GM19025 (cell line): ENCODE data around the gene SCCPDH.
"Not testable (repeated sequence)": the region's sequence is repeated elsewhere in the genome, so short reads cannot be mapped to it uniquely, and the experiment has no call there.

Experiments
- ATAC-seq: cut with Tn5 transposase; IDR thresholded peaks from one replicate; pipeline ENCODE4 v1.9.1; 2021; ENCODE audit warnings: mild to moderate bottlenecking, low read depth, moderate library complexity; ENCODE audit not compliant: unreplicated experiment

The SCCPDH gene

DNA sequence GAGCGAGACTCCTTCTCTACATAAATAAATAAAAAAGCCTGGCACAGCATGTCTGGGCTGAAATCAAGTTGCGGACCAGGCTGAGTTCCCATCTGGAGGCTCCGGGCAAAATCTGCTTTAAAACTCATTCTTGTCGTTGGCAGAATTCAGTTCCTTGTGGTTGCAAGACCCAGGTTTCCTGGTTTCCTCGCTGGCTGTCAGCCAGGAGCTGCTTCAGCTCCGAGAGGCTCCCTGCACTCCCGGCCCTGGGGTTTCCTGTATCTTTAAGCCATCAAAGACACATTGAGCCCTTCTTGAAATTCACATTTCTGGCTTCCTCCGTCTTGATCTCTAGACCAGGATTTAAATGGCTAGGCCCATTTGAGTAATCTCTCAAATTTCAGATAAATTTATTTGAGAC lies 20.6 kb upstream of the SCCPDH start:
- ATAC-seq: no peak

DNA sequence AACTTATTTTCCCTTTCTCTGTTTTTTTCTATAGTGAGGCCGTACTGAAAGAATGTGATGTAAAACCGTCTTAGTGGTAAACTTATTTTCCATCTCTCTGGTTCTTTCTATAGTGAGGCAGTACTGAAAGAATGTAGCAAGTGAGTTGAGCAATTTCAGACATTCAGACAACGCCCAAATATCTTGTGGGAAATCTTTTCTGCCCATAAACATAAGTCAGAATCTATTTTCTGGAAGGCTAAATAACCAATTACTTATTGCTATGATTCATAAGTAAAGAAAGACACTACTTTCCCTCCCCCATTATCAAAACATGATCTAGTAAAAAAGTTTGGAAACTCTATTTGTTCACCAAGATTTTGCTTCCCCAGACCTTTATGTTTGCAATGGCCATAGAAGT lies 18.8 kb upstream of the SCCPDH start:
- ATAC-seq: no peak

DNA sequence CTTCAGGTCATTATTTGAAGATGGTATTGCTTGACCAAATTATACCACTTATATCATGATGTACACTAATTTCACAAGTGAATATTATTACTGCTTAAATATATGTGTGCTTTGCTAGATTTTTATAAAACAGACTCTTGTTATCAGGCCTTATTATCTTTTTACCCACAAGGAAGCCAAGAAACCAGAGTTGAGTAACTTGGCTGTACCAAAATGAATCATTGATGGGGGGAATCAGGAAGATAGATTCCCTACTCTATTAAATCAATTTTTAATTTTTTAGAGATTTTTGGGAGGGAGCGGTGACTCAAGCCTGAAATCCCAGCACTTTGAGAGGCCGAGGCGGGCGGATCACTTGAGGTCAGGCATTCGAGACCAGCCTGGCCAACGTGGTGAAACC lies 16.0 kb upstream of the SCCPDH start:
- ATAC-seq: no peak

DNA sequence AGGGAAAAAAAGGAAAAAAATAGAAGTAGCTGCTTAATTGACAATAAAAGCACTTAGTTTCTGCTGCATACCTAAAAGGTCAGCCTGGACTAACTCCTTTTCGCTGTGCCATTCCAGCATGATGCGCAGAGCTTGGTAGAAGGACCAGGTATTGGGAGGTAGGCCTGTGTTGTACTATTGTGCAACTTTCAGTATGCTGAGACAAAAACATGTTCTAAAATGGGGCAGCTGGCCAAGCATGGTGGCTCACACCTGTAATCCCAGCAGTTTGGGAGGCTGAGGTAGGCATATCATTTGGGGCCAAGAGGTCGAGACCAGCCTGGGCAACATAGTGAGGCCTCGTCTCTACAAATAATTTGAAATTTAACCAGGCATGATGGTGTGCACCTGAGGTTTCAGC lies 15.0 kb upstream of the SCCPDH start:
- ATAC-seq: no peak

DNA sequence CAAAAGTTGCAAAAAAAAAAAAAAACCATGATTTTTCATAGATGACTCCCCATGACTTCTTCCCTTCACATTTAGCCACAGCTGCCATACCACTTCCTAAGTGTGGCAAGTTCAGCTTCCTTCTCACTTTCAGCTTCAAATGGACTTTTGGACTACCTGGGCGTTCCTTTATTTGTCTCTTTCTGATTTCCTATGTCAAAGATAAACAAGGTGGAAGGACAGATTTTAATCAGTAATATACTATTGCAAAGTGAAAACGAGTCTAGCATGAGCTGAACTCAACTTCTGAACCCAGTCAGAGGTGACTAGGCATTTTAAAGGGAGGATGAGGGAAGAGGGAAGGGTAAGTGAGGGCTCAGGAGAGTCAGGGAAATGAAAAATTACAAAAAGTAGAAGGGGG lies 14.4 kb upstream of the SCCPDH start:
- no peak for ATAC-seq

DNA sequence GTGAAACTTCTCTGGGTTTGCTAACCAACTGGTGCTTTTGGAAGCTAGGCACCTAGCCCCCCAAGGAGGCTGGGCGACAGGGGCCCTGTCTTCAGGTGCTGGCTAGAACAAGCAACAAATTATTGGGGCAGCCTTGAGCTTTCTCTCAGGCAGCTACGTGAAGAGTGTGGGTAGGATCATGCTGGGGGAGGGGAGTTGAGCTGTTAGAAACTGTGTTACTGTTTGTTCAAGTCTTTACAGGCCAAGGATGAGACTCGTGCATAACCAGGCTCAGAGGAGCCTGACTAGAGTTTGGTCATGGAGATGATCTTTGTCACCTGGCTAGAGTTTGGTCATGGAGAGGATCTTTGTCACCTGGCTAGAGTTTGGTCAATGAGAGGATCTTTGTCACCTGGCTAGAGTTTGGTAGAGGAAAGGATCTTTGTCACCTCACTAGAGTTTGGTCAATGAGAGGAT lies 12.6 kb upstream of the SCCPDH start:
- no peak for ATAC-seq

DNA sequence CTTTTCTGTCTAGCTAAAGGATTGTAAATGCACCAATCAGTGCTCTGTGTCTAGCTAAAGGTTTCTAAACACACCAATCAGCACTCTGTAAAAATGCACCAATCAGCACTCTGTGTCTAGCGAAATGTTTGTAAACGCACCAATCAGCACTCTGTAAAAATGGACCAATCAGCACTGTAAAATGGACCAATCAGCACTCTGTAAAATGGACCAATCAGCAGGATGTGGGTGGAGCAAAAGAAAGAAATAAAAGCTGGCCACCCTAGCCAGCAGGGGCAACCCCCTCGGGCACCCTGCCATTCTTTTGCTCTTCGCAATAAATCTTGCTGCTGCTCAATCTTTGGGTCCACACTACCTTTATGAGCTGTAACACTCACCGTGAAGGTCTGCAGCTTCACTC lies 11.8 kb upstream of the SCCPDH start:
- ATAC-seq: not testable (repeated sequence)

DNA sequence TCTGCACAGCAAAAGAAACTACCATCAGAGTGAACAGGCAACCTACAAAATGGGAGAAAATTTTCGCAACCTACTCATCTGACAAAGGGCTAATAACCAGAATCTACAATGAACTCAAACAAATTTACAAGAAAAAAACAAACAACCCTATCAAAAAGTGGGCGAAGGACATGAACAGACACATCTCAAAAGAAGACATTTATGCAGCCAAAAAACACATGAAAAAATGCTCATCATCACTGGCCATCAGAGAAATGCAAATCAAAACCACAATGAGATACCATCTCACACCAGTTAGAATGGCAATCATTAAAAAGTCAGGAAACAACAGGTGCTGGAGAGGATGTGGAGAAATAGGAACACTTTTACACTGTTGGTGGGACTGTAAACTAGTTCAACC lies 4.8 kb upstream of the SCCPDH start:
- not testable (repeated sequence) for ATAC-seq

DNA sequence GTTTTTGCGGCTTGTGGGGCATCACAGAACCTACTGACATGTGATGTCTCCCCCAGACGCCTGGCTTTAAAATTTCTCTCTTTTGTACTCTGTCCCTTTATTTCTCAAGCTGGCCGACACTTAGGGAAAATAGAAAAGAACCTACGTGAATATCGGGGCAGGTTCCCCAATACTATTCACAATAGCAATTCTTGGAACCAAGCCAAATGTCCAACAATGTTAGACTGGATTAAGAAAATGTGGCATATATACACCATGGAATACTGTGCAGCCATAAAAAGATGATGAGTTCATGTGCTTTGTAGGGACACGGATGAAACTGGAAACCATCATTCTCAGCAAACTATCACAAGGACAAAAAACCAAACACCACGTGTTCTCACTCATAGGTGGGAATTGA lies 3.4 kb upstream of the SCCPDH start:
- not testable (repeated sequence) for ATAC-seq

DNA sequence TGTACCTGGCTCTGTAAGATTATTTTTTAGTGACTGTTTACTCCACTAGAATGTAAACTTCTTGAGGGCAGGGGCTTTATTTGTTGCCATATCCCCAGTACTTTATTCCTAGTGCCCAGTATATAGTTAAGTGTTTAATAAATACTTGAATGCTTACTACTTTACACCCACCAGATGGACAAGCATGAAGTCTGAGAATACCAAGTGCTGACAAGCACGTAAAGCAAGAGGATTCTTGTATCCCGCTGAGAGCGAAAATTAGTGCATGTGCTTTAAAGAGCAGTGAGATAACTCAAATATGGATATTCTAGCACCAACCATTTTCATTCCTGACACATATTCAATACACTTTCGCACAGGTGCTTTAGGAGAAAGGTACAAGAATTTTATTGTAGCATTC lies 1.5 kb upstream of the SCCPDH start:
- no peak for ATAC-seq

DNA sequence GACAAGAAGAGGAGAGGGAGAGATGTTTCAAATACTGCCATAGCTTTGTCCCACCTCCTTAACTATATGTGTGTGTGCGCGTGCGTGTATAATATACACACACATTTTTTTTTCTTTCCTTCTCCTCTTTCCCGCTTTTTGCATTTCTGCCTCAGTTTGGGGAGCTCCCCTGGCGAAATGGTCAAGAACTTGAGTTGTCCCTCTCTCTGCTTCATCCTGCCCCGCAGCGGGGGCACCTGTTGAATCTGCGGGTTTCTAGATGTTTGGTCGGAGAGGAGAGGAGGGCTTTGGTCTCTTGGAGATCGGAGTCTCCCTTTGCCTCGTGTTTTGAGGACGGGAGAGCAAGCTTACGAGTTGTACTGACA lies 504 bp downstream of the SCCPDH start:
- ATAC-seq: no peak

DNA sequence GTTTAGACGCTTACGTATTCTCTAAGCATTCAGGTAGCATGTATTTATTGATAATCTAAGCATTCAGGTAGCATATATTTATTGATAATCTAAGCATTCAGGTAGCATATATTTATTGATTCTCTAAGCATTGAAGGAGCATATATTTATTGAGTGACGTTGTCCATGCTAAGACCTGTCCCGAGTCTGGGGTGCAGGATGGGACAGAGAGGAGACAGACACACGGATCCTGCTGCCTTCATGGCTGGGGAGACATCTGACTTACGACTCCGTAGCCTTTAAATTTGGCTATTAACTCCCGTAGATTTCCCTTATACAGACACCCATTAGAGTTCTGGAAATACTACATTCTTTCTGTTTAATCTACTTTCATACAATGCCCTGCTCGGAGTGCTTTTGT lies 982 bp downstream of the SCCPDH start:
- no peak for ATAC-seq

DNA sequence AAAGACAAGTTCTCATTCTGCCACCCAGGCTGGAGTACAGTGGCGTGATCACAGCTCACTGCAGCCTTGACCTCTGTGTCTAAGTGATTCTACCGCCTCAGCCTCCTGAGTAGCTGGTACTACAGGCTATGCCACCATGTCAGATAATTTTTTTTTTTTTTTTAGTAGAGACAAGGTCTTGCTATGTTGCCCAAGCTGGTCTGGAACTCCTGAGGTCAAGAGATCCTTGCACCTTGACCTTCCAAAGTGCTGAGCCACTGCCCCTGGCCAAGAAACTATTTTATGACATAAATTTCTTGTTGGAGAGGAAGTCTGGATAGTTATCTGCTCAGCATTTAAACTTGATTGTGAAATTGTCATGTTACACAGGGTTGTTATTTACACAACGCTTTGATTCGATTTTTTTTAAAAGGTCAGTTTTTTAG lies 2.1 kb downstream of the SCCPDH start:
- no peak for ATAC-seq

DNA sequence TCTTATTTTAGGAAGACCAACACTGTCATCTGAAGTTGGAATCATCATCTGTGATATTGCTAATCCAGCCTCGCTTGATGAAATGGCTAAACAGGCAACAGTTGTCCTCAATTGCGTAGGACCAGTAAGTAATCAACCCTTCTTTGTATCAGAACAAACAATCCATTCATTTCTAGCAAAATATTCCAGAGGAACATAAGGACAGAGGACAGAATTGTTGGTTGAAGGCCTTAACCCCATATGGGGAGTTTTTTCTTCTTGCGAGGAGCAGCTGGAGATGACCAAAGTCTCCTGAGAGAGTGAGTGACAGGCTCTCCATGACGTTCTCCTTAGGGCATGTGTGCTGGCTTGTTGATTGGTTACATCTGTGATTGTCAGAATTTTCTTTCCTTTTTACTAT lies 2.7 kb downstream of the SCCPDH start:
- ATAC-seq: no peak

DNA sequence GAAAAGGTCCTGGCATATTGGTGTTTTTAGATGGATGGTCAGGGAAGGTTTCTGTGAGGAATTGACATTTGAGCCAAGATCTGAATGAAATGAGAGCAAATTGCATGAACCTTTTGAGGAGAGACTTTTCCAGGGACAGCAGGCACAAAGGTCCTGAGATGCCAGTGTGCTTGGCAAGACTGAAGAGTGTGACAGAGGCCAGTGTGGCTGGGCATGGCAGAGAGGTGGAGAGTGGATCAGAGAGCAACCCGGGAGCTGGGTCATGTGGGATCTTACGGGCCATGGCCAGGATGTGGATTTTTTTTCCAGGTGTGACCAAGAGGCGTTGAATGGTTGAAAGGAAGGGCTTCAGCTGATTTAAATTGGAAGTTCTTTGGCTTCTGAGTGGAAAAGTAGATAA lies 3.4 kb downstream of the SCCPDH start:
- ATAC-seq: no peak

DNA sequence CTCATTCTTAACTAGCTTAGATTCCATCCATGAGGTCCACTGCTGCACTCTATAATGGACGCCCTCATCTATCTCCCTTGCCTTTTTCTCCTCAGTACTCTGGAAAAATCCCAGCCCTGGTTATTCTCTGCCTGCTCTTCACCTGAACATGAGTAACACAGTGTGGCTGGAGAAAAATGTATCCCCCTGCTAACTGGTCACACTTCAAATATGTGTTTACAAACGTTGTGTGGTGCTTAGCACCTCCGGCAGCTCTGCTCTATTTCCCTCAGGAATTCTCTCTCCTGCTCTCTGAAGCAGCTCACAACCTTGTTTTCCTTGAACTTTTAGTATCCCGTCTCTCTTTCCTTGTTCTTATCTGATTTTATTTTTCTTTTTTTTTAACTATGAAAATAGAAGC lies 4.1 kb downstream of the SCCPDH start:
- no peak for ATAC-seq

DNA sequence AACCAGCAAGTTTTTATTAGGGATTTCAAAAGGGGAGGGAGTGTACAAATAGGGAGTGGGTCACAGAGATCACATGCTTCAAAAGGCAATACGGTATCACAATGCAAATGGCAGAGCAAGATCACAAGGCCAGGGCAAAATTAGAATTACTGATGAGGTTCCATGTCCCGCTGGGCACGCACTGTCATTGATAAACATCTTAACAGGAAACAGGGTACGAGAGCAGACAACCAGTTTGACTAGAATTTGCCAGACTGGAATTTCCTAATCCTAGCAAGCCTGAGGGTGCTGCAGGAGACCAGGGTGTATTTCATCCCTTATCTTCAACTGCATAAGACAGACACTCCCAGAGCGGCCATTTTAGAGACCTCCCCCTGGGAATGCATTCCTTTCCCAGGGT lies 4.8 kb downstream of the SCCPDH start:
- not testable (repeated sequence) for ATAC-seq

DNA sequence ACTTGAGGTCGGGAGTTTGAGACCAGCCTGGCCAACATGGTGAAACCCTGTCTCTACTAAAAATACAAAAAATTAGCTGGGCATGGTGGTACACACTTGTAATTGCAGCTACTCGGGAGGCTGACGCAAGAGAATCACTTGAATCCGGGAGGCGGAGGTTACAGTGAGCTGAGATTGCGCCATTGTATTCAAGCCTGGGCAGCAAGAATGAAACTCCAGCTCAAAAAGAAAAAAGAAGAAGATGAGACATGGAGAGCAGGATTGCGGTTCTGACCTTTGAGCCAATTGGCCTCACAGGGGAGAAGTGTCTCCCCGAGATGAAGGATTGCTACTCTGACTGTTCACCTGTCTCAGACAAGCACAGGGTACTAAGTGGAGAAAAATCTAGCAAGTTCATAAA lies 6.6 kb downstream of the SCCPDH start:
- no peak for ATAC-seq

DNA sequence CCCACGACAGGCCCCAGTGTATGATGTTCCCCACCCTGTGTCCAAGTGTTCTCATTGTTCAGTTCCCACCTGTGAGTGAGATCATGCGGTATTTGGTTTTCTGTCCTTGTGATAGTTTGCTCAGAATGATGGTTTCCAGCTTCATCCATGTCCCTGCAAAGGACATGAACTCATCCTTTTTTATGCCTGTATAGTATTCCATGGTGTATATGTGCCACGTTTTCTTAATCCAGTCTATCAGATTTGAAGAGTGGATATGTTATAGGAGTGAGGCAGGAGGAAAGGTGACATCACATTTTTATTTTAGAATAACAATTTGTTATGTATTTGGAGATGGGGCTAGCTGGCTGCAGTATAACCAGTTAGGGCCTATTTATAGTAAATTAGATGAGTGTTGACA lies 7.7 kb downstream of the SCCPDH start:
- ATAC-seq: not testable (repeated sequence)

DNA sequence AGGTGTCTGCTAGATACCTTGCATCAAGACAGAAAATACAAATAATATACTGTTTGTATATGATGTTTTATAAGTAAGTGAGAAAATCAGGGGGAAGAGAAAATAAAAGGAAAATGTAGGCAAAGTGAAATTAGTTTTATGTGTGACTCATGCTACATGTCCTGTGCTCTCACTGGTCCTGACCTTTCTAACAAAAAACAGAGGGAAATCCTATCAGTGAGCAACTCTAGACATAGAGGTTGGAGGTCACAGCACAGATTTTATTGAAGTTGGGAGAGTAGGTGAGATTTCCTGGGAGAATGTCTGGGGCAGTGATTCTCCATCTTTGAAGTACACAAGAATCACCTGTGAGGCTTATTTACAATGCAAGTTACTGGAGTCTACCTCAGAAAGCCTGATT lies 9.5 kb downstream of the SCCPDH start:
- no peak for ATAC-seq

DNA sequence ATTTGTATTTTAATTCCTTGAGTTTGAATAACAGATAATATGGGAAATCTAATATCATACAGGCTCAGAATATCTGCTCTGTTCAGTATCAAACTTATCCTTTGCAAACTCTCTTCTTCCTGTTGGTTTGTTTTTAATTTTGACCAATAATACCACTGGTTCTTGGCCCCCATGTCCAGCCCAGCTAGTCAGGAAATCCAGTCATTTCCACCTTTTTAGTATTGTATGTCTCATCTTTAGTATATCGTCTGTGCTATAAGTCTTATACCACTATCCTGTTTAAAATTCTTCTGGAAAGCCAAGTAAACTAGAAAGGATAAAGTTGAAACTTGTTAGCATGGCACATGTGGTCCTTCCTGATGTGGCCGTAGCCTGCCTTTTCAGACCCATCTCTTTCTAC lies 10.7 kb downstream of the SCCPDH start:
- no peak for ATAC-seq

DNA sequence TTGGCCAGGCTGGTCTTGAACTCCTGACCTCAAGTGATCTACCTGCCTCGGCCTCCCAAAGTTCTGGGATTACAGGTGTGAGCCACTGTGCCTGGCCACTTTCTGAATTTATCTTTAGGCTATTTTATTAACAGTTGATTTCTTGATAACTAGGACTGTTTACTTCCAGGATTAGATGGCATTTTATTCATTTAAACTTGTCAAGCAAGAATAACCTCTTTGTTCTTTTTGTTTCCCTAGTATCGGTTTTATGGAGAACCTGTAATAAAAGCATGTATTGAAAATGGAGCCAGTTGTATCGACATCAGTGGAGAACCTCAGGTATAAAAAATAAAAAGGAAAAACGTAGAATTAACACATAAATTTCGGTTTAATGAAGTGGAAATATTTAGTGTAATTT lies 11.5 kb downstream of the SCCPDH start:
- ATAC-seq: no peak

DNA sequence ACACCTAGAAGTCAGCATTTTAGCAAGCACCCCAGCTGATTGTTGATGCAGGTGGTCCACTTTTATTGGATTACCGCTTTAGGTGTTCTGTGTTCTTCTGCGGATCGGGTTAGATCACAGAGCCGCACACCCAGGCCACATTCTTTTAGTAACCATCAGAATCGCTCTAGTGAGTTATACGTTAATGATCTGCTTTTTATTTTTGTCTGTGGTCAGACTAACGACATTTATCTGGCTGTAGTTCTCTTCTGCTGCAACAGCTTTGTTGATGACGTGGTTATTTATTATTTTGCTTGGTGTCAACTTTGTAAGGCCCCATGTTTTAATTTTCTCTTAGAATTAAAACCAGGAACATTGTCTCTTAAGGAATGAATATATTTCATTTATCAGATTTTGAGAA lies 18.2 kb downstream of the SCCPDH start:
- no peak for ATAC-seq

DNA sequence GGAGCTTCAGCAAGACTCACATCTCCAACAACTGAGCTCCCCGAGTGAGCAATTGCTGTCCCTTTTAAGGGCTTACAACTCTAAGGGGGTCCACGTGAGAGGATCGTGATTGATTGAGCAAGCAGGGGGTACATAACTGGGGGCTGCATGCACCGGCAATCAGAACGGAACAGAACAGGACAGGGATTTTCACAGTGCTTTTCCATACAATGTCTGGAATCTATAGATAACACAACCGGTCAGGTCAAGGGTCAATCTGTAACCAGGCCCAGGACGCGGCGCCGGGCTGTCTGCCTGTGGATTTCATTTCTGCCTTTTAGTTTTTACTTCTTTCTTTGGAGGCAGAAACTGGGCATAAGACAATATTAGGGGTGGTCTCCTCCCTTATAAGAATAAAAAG lies 21.9 kb downstream of the SCCPDH start:
- ATAC-seq: not testable (repeated sequence)
